GM12892 (cell line): Measurements from ENCODE around the gene WDR1.

Experiments used
- POLR2A ChIP-seq: IDR thresholded peaks from 2 replicates; pipeline ENCODE4 v1.6.1; 2011; ENCODE audit warnings: low read depth, low read length, control low read depth
- TAF1 ChIP-seq: IDR thresholded peaks from 2 replicates; pipeline ENCODE4 v1.6.1; 2011; ENCODE audit warnings: low read depth, mild to moderate bottlenecking, control low read depth, low read length, borderline replicate concordance

- TF ChIP-seq POLR2A: no peak
- no peak for TF ChIP-seq TAF1
These were observed 84.7 kb downstream of the WDR1 start for GRCh38 chr4:10031668-10032590.
